ENCODE results near the gene ING4. TPM values are rescaled to one million over a fixed set of nuclear protein-coding genes. Genes with fewer than 3 reads are reported as not detected.
A peak's percentile ranks its signal among the peaks of the same experiment; 100 is the strongest.

Gene ING4
- total and polyA plus RNA-seq, 2 of the 13 experiments (the other 11 are each of a cell fraction or from before 2014, with no cell fraction given) = 14.4 to 32.4 TPM

DNA sequence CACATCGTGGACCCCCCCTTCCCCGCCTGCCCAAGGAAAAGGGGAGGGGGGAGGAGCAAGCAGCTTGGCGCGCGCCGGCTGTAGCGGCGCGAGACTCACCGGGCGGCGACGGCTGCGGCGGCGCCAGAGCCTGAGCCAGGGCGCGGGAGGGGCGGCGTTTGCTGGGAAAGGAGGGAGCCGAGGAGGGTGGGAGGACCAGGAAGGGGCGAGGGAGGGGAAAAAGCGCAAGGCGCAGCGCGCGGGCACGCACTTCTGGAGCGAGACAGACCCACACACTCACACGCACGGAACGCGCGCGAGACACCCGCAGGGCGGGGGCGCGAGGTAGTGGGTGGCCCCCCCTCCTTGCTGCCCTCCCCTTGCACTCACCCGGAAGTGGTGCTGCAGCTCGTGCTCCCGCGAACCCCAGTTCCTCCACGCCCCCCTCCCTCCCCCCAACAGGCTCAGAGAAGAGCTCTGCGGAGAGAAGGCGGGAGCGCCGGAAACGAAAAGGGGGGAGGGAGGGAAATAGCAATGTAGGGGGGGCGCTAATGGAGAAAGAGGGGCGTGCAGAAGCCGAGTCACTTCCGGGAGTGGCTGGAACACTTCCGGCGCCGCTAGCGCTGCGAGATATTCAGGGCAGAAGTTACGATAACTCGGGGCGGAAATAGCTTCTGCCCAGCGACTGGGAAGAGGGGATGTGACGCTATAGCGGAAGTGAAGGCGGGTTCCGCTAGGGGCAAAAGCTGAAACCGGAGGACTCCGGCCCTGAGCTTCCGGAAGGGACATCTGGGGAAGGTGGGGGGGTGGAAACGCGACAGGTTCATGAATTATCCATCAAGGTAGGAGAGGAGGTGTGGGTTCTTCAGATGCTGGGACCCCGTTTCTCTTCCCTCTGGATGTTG lies 26.3 kb upstream of the ING4 start, which contains the start of gene ZNF384 (continued):
- TF ChIP-seq, protein P1, sequence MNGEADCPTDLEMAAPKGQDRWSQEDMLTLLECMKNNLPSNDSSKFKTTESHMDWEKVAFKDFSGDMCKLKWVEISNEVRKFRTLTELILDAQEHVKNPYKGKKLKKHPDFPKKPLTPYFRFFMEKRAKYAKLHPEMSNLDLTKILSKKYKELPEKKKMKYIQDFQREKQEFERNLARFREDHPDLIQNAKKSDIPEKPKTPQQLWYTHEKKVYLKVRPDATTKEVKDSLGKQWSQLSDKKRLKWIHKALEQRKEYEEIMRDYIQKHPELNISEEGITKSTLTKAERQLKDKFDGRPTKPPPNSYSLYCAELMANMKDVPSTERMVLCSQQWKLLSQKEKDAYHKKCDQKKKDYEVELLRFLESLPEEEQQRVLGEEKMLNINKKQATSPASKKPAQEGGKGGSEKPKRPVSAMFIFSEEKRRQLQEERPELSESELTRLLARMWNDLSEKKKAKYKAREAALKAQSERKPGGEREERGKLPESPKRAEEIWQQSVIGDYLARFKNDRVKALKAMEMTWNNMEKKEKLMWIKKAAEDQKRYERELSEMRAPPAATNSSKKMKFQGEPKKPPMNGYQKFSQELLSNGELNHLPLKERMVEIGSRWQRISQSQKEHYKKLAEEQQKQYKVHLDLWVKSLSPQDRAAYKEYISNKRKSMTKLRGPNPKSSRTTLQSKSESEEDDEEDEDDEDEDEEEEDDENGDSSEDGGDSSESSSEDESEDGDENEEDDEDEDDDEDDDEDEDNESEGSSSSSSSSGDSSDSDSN (CRISPR knock-in tag; IDR thresholded peaks at IDR 0.05) = peak; percentile 33; the same call in 1 of the 2 replicates
- TF ChIP-seq NR2C2 (CRISPR knock-in tag; IDR thresholded peaks at IDR 0.05; ENCODE audit: borderline replicate concordance) (peak; percentile 99), BHLHE40 (IDR thresholded peaks at IDR 0.05; ENCODE audit: low read length) (no peak), SYNCRIP (IDR thresholded peaks at IDR 0.05; ENCODE audit: insufficient read depth, low read depth, low read length) (no peak), ZBTB1 (CRISPR knock-in tag; IDR thresholded peaks at IDR 0.05; ENCODE audit: borderline replicate concordance) (no peak), ZNF430 (CRISPR knock-in tag; IDR thresholded peaks at IDR 0.05) (peak; percentile 33; the same call in 1 of the 2 replicates), ZSCAN29 (CRISPR knock-in tag; conservative IDR thresholded peaks at IDR 0.05) (no peak), CCAR2 (optimal IDR thresholded peaks at IDR 0.05; ENCODE audit: low read depth, low read length) (no peak), HMGA1 (CRISPR knock-in tag; conservative IDR thresholded peaks at IDR 0.05) (no peak), TCF12 (IDR thresholded peaks at IDR 0.05) (no peak), TCF12 (CRISPR knock-in tag; IDR thresholded peaks at IDR 0.05) (peak; percentile 80), MAFK (conservative IDR thresholded peaks at IDR 0.05 in 1 of 2, IDR thresholded peaks at IDR 0.05 in 1 of 2; ENCODE audit: low read length in 2 of 2) (no peak), ZFP36L1 (CRISPR knock-in tag; IDR thresholded peaks at IDR 0.05) (no peak), MED1 (CRISPR knock-in tag; IDR thresholded peaks at IDR 0.05) (peak; percentile 30), ZNF746 (CRISPR knock-in tag; IDR thresholded peaks at IDR 0.05) (peak; percentile 95), ZNF3 (CRISPR knock-in tag; IDR thresholded peaks at IDR 0.05) (no peak), ZNF432 (CRISPR knock-in tag; IDR thresholded peaks at IDR 0.05; ENCODE audit: borderline replicate concordance) (no peak), STAG1 (CRISPR knock-in tag; IDR thresholded peaks at IDR 0.05) (no peak), ZNF382 (CRISPR knock-in tag; IDR thresholded peaks at IDR 0.05; ENCODE audit: borderline replicate concordance) (no peak), DNMT3B (CRISPR knock-in tag; conservative IDR thresholded peaks at IDR 0.05) (no peak; the same call in 1 of the 2 replicates)
- TF ChIP-seq, protein P2, sequence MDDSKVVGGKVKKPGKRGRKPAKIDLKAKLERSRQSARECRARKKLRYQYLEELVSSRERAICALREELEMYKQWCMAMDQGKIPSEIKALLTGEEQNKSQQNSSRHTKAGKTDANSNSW (CRISPR knock-in tag; IDR thresholded peaks at IDR 0.05; ENCODE audit: borderline replicate concordance) = no peak
- TF ChIP-seq, protein P3, sequence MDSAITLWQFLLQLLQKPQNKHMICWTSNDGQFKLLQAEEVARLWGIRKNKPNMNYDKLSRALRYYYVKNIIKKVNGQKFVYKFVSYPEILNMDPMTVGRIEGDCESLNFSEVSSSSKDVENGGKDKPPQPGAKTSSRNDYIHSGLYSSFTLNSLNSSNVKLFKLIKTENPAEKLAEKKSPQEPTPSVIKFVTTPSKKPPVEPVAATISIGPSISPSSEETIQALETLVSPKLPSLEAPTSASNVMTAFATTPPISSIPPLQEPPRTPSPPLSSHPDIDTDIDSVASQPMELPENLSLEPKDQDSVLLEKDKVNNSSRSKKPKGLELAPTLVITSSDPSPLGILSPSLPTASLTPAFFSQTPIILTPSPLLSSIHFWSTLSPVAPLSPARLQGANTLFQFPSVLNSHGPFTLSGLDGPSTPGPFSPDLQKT (CRISPR knock-in tag; IDR thresholded peaks at IDR 0.05; ENCODE audit: borderline replicate concordance) = no peak
- TF ChIP-seq, protein P4, sequence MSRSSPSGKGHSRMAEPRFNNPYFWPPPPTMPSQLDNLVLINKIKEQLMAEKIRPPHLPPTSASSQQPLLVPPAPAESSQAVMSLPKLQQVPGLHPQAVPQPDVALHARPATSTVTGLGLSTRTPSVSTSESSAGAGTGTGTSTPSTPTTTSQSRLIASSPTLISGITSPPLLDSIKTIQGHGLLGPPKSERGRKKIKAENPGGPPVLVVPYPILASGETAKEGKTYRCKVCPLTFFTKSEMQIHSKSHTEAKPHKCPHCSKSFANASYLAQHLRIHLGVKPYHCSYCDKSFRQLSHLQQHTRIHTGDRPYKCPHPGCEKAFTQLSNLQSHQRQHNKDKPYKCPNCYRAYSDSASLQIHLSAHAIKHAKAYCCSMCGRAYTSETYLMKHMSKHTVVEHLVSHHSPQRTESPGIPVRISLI (CRISPR knock-in tag; IDR thresholded peaks at IDR 0.05; ENCODE audit: borderline replicate concordance) = peak; percentile 3; the same call in 1 of the 2 replicates
- TF ChIP-seq, protein P5, sequence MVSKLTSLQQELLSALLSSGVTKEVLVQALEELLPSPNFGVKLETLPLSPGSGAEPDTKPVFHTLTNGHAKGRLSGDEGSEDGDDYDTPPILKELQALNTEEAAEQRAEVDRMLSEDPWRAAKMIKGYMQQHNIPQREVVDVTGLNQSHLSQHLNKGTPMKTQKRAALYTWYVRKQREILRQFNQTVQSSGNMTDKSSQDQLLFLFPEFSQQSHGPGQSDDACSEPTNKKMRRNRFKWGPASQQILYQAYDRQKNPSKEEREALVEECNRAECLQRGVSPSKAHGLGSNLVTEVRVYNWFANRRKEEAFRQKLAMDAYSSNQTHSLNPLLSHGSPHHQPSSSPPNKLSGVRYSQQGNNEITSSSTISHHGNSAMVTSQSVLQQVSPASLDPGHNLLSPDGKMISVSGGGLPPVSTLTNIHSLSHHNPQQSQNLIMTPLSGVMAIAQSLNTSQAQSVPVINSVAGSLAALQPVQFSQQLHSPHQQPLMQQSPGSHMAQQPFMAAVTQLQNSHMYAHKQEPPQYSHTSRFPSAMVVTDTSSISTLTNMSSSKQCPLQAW (CRISPR knock-in tag; IDR thresholded peaks at IDR 0.05) = no peak; the same call in none of the 2 replicates
